HK-2 (cell line): ENCODE results near the gene MFRP.

Experiments
- DNase-seq: peaks from one replicate; pipeline ENCODE4 v3.0.0-alpha.2; 2018; ENCODE audit not compliant: unreplicated experiment

The MFRP gene

DNA sequence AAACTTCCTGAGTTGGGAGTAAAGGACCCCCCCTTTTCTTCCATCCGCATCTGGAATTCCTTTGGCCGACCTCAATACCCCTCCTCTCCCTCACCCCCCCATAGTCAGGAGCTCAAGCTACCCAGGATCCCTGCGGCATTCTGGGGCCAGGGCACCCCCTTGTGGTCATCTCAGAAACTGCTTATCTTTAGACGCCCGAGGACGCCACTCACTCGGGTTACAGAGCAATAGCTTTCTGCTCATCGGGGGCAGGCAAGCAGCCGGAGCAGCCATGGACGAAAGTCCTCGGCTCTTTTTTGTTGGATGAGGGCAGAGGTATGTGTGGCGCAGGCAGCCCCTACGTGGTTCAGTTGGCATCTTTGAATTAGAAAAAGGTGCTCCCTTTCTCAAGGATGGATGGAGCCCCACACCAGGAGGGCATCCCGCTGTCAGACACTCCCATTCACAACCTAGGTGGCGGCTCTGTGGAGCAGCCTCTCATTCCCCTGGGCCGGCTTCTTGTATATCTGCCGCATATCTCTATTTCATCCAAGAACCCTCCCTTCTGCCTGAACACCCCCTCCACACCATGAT lies 8.1 kb downstream of the MFRP start:
- DNase-seq, result peak; percentile 74

GRCh38 chr11:119337581-119338317 lies 8.8 kb downstream of the MFRP start:
- peak; percentile 47 for DNase-seq

DNA sequence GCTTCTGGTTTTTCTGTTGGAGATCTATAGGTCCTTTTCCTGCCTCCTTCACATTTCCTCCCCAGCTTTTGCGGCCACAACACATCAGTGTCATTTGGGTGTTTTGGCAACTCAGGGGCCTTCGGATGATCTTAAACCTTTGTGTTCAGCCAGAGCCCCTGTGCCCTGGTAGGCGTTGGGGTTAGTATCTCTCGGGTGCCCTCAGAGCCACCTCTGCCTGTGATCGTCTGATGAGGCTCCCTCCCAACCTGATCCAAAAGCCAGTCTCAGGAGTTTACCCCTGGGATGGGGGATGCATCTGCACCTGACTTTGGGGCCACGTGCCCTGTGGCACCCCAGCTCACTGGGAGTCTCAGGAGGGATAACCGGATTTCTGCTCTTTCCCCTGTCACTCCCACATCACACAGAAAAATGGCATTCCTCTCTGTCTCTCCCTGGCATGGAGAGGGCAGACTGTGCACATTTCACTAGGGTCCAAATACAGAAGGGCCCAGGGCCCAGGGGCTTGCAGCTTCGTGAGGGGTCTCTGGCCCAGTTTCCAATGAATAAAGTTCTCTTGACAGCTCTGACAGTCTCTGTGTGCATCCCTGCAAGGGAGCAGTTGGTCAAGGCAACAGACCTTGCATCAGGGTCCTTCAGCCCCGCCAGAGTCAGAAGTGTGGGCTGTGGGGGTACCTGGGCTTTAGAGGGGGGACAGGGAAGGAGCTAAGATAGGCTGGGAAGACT lies 9.6 kb downstream of the MFRP start:
- DNase-seq, result no peak

GRCh38 chr11:119335655-119336543 lies 10.6 kb downstream of the MFRP start:
- no peak for DNase-seq

GRCh38 chr11:119335091-119335654 lies 11.3 kb downstream of the MFRP start:
- no peak for DNase-seq

GRCh38 chr11:119334174-119334930 lies 12.2 kb downstream of the MFRP start, which contains the start of gene RNF26:
Gene RNF26, plus strand, starts transcription at chr11:119334527. Its CDS starts 596 bp downstream, at chr11:119335123.
- peak; percentile 86 for DNase-seq

- DNase-seq, result no peak
Observed at GRCh38 chr11:119332111-119332765, 14.3 kb downstream of the MFRP start.

DNA sequence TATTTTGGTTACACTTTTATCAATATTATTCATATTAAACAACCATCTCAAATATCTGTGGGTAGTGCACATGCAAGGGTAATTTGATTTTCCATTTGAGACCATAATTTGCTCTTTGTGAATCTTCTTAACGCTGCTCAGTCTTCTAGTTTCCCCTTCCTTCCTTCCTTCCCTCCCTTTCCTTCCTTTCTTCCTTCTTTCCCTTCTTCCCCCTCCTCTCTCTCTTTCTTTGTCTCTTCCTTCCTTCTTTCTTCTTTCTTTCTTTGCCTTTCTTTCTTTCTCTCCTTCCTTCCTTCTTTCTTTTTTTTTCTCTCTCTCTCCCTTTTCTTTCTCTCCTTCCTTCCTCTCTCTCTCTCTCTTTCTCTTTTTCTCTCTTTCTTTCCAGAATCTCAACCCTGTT lies 16.3 kb downstream of the MFRP start:
- DNase-seq, result no peak

GRCh38 chr11:119329320-119329719 lies 17.2 kb downstream of the MFRP start:
- no peak for DNase-seq

DNA sequence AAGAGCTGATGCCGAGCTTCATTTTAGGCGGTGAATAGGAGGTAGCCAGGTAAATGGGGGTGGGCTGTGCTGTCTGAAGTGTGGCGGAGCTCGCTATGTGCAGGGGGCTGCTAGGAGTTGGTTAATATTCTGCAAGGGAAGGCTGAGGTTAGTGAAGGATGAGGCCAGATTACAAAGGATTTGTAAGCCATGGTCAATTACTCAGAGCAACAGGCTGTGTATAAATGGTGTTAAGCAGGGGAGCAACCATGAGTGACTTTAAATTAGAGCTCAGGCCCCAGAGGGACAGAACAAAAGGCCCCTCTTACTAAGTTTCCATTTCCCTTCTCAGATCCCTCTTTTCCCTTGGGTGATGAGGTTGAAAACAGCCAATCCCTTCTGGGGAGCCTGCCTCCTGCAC lies 22.3 kb downstream of the MFRP start:
- DNase-seq, result no peak

DNA sequence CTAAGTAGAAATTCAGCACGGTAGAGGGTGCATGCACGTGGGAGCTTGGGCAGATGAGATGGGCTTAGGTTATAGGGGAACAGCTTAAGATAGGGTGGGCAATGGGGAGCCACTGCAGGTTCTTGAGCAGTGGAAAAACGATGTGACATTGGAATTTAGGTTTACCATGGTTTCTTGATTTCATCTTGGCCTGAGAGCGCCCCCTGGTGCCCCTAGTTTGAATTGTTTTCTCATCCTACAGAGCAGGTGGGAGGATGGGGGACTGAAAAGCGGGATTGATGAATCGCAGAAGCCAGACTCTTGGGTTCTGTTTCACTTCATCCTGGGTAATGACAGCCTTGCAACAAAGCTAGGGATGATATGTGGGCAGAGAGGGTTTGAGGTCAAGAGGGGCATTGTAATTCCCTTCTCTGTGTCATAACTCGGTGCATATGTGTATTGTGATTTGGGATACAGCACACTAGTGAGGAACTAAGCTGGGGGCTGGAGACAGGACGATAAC lies 22.9 kb downstream of the MFRP start:
- DNase-seq, result peak; percentile 70

DNA sequence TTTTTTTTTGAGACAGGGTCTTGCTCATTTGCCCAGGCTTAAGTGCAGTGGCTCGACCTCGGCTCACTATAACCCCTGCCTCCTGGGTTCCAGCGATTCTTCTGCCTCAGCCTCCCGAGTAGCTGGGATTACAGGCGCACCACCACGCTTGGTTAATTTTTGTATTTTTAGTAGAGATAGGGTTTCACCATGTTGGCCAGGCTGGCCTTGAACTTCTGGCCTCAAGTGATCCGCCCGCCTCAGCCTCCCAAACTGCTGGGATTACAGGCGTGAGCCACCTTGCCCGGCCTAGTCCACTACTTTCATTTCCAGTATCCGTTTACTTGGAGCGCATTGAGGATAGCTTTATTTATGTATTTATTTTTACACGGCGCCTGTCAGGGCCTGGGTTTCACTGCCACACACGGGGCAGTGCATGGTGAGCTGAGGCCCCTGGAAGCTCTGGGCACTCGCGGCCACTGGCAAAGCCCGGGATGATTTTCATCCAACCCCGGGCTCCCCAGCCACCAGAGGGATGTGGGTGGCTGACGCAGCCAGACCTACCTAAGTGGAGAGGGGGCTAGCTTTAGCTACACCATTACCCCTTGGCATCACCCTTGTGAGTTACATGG lies 23.5 kb downstream of the MFRP start:
- DNase-seq, result no peak

GRCh38 chr11:119322360-119322739 lies 24.2 kb downstream of the MFRP start:
- DNase-seq, result no peak

- DNase-seq, result no peak
Observed at GRCh38 chr11:119320776-119321524, 25.6 kb downstream of the MFRP start.

GRCh38 chr11:119320240-119320775 lies 26.2 kb downstream of the MFRP start:
- DNase-seq, result no peak

GRCh38 chr11:119319700-119320239 lies 26.7 kb downstream of the MFRP start:
- DNase-seq, result no peak

DNA sequence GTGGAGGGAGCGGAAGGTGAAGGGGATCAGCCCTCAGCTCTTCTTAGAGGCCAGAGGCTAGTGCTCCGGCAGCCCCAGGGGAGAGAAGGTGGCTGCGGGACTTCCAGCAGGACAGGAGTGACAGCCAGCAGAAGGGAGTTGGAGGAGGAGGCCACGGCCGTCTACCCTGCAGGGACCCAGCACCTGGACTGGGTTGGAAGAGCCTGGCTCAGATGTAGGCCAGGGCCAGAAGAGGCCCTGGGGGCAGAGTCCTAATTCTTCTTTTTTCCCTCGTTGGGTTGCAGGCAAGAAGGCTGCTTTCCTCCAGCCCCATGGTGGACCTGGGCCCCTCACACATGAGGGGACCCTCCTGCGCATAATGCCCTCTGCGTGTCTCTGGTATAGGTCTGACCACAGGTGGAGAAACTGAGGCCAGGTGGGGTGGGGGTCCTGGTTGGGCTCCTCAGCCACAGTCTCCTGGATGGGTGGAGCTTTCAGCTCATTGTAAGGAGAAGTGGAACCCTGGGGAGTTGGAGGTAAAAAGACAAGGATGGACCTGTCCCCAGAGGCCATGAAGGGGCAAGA lies 27.3 kb downstream of the MFRP start:
- no peak for DNase-seq
